ENCODE results near the gene LPP. TPM values are rescaled to one million over a fixed set of nuclear protein-coding genes. Genes with fewer than 3 reads are reported as not detected.

Gene LPP
- polyA plus RNA-seq, 3 donors: 26.4 to 31.9 (median 28.6) TPM

DNA sequence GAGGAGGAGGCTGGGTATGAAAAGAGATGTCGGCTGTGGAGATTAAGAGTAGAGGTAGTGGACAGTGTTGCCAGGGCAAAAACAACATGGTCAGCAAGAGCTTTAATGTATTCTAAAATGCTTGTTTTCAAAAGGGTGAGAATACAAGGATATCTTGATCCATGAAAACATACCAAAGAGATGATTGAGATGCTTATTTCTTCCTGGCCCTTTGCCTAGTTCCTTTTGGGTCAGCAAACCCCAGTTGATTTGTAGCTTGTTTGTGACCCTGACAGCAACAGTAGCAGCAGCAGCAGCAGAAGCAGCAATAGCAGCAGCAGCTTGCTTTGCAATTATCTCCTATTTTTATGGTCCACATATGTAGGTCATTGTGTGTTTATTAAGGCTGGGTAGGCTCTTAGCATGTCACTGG, 337.3 kb downstream of the LPP start:
- peak in 3 of 11 donors; percentile 15 to 35 (median 15) for DNase-seq (ENCODE audit: extremely low read depth in 1 of 11, low read depth in 9 of 11, low spot score in 4 of 11)

DNA sequence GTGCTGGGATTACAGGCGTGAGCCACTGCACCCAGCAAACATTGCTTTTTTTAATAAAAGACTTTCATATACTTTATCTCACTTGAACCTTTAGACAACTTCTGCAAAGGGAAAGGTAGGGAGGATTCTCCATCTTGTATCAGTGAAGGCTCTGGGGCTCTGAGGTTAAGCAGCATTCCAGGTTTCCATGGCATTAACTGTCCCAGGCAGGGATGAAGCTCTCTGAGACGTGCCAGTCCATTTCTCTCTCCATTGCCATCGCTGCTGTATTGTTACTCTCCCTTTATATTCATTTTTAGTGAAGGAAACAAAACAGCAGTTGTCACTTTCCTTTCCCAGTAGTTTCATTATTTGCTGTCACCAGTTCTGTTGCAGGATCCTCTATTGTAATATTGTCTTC, 342.4 kb downstream of the LPP start:
- no peak for DNase-seq (ENCODE audit: extremely low read depth in 1 of 11, low read depth in 9 of 11, low spot score in 4 of 11)

DNA sequence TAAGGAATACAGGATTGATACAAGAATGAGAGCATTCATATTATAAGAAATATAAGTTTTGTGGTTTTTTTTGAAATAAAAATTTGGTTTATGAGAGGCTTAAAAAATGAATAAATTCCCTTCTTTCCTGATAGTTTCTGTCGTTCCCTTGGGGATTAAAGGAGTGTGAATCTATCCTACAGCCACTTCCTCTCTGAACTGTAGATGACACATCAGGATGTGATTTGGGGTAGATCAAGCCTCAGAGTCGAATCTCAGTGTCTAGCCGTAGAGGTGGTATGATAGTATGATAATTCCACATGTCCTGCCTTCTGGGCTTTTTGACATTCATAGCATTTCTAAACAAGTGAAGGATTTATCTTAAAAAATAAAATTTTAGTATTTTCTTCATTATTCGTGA, 343.1 kb downstream of the LPP start:
- no peak for DNase-seq (ENCODE audit: extremely low read depth in 1 of 11, low read depth in 9 of 11, low spot score in 4 of 11)

DNA sequence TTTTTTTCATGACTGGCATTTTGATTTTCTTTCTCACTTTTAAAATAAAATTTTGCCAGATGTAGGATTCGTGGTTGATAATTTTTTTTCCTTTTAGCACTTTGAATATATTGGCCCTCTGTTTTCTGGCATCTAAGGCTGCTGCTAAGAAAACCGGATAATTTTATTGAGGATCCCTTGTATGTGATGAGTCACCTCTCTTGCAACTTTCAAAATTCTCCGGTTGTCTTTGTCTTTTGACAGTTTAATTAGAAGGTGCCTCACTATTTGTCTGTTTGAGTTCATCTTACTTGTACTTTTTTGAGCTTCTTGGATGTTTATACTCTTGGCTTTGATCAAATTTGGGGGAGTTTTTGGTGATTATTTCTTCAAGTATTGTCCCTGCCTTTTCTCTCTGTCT, 349.7 kb downstream of the LPP start:
- no peak for DNase-seq (ENCODE audit: extremely low read depth in 1 of 11, low read depth in 9 of 11, low spot score in 4 of 11)

DNA sequence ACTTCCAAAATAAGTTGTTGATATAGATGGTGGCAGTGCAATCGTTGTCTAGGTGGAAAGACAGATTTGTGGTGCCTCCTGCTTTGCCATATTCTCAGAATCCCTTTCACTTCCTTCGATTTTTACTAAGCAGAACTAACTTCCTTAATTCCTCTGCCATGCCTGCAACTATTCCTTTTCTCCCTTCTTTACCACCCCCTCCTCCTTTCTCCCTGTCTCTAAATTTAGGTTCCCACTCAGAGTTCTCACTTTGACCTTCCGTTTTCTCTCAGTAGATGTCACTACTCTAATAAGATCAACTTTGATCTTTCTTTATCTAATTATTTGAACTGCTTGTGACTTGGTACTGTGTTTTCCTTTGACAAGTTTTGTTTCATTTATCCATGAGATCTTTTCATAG, 351.2 kb downstream of the LPP start:
- no peak for DNase-seq (ENCODE audit: extremely low read depth in 1 of 11, low read depth in 9 of 11, low spot score in 4 of 11)

DNA sequence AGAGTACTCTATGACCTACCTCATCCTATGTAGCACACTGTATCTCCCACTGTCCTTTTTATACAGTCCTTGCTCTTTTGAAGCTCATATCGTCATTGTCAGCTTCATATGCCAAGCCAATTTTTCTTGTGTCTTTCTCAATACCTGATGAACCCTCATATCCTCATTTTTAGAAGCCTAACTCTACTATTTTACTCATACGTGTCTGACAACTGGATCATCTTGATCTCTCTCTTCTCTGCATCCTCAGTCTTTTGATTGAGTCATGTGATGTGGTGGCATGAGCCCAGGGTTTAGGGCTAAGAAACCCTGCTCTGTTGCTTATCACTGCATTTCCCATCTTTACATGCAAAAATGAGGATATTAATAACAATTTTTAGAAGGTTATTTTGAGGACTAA, 352.0 kb downstream of the LPP start:
- DNase-seq (ENCODE audit: extremely low read depth in 1 of 11, low read depth in 9 of 11, low spot score in 4 of 11): no peak

DNA sequence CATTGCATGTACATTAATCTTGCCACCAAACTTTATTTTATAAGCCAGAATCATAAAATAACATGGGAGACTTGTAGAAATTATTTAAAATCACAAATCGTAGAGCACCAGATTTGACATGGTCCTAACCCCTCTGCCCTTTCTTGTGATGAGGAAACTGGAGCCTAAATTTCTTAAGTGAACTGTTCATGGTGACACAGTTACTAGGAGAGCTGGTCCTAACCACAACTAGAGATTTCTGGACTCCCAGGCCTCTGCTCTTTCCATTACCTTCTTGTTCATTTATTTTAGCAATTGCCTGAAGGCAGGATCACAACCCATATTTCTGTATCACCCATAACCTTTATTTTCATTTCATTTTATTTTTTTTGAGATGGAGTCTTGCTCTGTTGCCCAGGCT, 352.5 kb downstream of the LPP start:
- DNase-seq (ENCODE audit: extremely low read depth in 1 of 11, low read depth in 9 of 11, low spot score in 4 of 11): no peak

DNA sequence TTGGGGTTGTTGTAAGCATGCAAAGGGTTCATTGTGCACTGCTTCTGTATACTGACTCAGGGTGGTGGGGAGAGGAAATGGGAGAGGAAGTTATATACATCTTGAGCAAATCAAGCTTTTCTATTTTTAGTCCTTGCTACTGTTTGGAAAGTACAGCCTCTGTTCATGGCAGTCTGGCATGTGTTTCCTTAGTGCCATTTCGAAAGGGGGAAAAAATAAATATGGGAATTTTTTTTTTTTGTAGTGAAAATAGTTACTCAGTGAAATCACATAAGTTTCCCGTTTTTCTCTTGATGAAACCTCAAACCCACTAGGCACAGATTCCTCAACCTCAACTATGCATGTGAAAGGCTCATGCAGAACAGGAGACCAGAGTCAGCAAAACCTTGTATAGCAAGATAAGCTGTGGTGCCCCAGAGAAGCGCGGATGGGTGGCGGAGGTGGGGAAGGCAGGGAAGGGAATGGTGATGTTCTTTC, 353.3 kb downstream of the LPP start:
- DNase-seq (ENCODE audit: extremely low read depth in 1 of 11, low read depth in 9 of 11, low spot score in 4 of 11): no peak

DNA sequence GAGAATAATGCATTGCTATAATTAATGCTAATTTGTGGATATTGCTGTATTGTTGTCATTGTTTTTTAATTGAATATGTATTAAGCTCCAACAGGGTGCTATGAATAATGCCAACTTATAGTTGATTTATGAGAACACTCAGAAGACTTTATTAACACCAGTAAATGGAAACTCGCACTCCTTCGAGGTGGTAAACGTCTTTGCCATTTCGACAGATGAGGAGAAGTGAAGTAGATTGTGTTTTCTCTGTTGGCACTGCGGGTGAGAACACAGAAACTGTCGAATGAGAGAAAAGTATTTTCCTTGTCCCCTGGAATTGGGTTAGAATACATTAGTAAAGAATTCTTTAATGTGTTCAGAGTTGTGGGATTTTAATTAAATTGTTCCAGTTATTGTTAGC, 354.5 kb downstream of the LPP start:
- no peak for DNase-seq (ENCODE audit: extremely low read depth in 1 of 11, low read depth in 9 of 11, low spot score in 4 of 11)

DNA sequence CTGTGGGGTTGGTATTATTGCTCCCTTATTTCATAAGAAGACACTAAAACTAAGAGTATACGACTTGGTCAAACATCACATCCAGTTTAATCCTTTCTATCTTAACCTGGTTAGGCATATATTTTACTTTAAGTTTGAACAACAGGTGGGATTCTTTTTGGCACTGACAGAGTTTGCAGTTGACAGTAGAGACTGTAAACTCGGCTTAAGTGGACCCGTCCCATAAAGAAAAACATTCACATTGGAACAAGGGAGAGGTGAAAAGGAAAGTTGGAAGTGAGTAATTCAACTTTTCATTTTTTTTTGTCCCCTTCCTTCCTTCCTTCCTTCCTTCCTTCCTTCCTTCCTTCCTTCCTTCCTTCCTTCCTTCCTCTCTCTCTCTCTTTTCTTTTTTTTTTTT, 355.4 kb downstream of the LPP start:
- no peak for DNase-seq (ENCODE audit: extremely low read depth in 1 of 11, low read depth in 9 of 11, low spot score in 4 of 11)

DNA sequence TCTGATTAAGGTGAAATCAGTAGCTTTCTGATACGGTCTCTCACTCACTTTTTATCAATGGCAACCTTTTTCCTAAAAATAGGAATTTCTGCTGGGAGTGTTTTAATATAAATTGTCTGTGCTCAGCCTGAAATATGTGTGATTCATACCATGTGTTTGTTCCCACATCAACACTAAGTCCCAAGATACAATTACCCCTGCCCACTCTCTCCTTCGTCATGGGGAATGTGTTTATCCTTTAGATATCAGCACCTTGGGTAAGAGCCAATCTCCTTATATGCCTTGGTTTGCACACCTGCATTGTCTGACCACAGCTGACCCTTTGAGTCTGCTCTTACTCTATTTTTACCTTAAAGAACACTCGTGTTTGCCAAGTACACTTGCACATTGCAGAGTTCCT, 356.4 kb downstream of the LPP start:
- DNase-seq (ENCODE audit: extremely low read depth in 1 of 11, low read depth in 9 of 11, low spot score in 4 of 11): no peak

DNA sequence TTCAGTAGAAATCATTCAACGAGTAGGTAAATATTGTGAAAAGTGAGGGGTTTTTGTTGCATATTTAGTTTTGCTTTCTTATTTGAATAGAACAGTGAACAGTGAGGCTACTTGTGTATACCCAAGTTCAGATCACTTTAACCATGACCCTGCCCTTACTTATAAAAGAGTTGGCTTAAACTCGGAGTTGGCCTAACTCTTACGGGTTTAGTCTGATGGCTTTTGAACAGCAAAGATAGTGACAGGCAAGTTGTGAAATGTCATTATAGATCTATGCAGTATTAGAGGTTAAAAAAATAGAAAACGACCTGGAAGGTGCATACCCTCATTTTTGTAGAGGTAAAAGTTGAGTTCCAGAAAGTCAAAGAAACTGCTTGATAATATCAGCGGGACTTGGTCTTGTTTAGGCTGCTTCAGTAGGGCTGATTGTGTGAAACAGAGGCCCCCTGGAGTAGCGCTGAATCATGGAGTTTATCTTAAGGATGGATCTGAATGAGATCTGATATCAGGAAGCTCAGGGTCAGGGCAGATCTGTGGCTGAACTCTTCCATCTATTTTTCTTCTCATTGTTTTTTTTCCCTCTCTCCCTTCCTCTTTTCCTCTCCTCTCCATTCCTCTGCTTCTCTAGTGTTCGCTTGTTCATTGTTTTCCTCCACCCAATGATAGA, 359.8 kb downstream of the LPP start:
- DNase-seq (ENCODE audit: extremely low read depth in 1 of 11, low read depth in 9 of 11, low spot score in 4 of 11): no peak

DNA sequence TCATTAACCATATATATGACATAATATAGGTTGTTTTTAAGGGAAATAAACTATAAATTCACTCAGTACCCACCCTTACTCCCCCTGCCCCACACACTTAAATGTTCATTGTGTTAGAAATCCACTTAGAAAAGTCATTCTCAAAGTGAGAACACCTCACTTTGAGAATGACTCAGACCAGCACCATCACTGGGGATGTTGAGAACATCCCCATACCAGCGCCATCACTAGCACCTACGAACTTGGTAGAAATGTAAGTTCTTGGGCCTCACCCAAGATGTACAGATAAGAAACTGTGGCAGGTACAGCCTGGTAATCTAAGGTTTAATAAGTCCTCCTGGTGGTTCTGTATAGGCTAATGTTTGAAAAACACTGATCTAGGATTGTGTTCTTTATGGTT, 362.6 kb downstream of the LPP start:
- DNase-seq (ENCODE audit: extremely low read depth in 1 of 11, low read depth in 9 of 11, low spot score in 4 of 11): no peak

DNA sequence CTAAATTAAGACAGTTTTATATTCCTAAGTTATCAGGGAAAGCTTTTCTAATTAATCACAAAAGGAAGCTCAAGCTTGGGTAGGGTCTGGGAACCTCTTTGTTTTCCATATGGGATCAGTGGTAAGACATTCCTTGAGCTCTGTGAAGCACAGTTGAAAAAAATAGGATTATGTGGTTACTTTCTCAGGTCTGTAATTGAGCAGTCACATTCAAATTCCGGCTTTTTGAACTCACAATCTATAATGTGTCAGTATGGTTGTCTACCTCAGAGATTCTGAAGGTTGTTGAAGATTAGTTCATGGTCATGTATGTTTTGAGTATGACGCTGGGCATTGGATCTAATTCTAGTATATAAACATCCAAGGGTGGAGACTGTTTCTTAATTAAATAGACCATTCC, 364.5 kb downstream of the LPP start:
- no peak for DNase-seq (ENCODE audit: extremely low read depth in 1 of 11, low read depth in 9 of 11, low spot score in 4 of 11)

DNA sequence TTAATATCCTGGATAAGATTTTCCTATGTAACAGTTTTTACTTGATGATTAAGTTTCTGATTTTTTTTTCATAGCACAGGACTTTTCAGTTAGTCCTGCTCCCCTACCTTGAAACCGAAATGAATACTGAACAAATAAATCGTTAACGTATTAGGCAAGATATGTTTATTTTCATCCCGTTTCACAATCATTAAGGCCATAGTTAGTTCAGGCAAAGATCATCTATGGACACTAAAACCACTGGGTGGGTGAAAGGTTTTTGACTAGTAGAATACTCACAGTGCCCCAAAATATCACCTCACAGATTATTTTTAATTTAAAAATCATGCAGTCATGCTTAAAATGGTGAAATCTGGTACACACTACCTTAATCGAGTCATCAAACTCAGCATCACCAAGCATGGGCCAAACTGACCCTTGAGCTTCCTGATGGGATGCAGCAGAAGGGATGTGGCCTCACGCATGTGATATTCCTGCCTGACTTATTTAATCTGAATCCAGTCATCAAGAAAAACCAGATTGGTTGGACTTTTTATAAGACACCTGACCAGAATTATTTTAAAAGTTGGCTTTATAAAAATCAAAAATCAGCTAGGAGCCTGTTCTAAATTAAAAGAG, 365.0 kb downstream of the LPP start:
- DNase-seq (ENCODE audit: extremely low read depth in 1 of 11, low read depth in 9 of 11, low spot score in 4 of 11): no peak

DNA sequence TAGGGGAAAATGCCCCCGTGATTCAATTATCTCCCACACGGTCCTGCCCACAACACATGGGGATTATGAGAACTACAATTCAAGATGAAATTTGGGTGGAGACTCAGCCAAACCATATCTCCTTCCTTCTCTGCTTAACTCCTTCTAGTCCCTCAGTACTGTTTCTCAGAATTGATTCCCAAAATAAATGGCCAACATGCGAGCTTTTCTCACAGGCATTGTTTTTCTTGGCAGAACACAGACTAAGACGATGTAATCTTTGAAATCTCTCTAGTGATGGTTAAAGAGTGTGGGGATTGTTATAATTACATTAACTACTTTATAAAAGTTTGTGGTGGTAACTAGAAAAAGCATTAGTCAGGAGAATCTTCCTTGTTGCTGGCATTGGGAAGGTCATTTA, 366.5 kb downstream of the LPP start:
- no peak for DNase-seq (ENCODE audit: extremely low read depth in 1 of 11, low read depth in 9 of 11, low spot score in 4 of 11)

DNA sequence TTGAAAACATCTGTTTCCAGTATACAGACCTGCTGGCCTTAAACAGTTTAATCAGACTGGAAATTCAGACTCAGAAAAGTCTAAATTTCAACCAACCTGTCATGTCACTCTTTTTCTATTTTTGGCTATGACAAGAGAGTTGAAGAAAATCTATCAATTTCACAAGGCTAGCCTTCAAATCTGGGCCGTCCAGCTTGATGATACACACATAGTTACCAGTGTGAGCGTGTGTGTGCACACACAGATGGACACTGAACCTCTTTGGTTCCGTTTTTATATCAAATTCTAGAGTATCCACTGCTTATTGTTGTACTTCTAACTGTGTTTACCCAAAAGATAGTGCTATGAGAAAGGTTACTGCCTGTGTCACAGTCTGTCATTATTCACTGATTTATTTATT, 368.2 kb downstream of the LPP start:
- no peak for DNase-seq (ENCODE audit: extremely low read depth in 1 of 11, low read depth in 9 of 11, low spot score in 4 of 11)

DNA sequence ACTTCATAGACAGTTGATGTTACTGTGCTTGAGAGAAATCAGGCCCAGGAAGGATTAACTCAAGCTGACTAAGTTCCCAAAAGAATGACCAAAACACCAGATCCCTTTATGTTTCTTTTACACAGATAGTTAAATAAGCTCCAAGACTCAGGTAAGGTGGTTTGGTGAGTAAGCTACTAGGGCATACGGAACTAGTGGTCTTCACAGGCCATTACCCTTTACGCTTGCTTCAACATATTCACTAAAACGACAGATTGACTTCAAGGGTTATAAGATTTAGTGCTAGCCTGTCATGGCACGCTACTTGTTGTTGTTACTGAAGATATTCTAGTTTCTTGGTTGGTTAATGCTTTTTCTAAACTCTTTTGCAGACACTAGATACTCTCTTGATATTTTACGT, 369.3 kb downstream of the LPP start:
- DNase-seq (ENCODE audit: extremely low read depth in 1 of 11, low read depth in 9 of 11, low spot score in 4 of 11): peak in 9 of 11 donors; percentile 4 to 32 (median 13)

DNA sequence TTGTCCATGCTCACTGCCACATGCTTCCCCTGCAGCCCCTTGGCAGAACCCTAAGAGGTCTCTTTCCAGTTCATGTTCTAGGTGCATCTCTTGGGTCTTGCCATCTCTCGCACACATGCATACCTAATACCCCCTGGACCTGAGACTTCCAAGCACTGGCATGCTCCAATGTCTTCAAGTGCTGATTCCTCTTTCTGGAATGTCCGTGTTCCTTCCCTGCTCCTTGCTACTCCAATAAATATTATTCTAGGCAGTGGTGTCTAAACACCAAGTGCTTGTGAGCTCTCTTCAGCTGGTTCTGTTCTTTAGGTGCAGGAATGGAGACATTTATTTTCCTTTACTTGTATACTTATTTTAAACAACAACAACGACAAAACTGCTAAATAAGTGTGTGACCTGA, 370.1 kb downstream of the LPP start:
- DNase-seq (ENCODE audit: extremely low read depth in 1 of 11, low read depth in 9 of 11, low spot score in 4 of 11): no peak

DNA sequence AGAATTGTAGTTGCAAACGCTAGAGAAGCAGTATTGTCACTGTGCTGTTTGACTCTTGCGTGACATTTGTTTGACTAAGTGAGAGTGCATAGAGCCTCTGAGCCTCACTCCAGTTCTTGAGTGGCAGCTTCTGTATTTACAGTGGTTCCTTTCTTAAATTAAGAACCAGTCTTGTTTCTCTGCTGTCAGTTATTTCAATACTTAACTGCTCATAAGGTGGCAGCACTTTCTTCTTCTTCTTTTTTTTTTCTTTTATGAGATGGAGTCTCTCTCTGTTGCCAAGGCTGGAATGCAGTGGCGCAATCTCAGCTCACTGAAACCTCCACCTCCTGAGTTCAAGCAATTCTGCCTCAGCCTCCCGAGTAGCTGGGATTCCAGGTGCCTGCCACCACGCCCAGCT, 372.1 kb downstream of the LPP start:
- DNase-seq (ENCODE audit: extremely low read depth in 1 of 11, low read depth in 9 of 11, low spot score in 4 of 11): no peak

DNA sequence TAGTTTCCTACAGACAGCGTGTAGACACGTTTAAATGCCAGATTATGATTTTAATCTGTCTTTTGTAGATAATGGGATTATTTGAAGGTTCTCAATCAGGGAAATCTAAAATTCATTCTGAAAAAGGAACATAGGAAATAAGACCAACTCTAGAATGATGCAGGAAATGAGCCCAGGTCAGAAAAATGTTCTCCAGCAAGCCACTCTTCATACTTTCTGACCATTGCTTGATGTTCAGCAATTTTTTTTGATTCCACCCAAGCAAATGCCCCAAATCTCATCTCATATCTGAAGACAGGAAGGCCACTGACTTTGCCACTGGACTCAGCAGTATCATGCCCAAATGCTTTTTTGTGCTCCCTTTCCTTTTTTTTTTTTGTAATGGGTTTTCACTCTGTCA, 373.4 kb downstream of the LPP start:
- no peak for DNase-seq (ENCODE audit: extremely low read depth in 1 of 11, low read depth in 9 of 11, low spot score in 4 of 11)

Measured in renal cortex interstitium (tissue), 11 donors.